ENCODE data around the gene ODC1.
A peak's percentile ranks its signal among the peaks of the same experiment; 100 is the strongest.
"Not testable (repeated sequence)": the region's sequence is repeated elsewhere in the genome, so short reads cannot be mapped to it uniquely, and the experiment has no call there.

The ODC1 gene

DNA sequence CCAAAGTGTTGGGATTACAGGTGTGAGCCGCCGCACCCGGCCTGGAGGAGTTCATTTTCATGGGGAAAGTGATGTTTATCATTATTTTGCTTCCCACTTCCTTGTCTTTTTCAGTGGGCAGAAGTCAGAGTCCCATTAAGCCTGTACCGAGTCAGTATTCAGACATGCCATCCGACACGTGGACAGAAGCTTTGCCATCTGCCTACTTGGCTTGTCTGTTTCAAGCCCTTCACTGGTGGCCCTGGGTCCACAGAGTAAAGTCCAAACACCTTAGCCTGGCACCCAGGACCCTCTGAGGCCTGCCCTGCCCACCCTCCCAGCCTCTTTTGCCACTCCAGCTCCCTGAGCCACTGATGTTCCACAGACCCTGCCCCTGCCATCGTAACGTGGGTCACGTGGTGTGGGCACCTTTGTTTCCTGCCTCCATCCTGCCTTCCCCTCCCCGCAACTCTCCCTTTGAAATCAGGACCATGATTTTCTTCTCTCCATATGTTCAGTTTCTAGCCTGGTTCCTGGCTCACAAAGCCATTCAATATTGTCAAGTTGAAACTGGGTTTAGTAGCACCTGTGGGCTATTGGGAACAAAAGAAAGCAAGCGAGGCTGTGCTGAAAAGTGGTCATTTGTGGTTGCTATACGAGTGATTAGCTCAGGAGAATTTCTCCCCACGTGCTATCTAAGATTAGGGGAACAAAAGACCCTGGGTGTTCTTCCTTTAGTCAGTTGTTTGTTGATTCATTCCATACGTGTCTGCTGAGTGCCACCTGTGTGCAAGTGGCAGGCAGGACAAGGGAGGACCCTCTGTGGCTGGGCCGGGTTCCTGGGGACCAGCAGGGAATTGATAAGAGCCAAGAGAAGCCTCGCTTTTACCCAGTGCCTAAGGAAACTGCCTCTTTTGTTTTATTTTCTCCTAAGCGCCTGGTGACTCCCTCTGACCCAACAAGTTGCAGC, 5.1 kb upstream of the ODC1 start:
- DNase-seq (ENCODE audit: low spot score) = no peak

- no peak for DNase-seq (ENCODE audit: low spot score)
Measured at GRCh38 chr2:10452312-10452711, 4.2 kb upstream of the ODC1 start.

GRCh38 chr2:10451819-10452218, 3.7 kb upstream of the ODC1 start:
- DNase-seq (ENCODE audit: low spot score) = no peak

DNA sequence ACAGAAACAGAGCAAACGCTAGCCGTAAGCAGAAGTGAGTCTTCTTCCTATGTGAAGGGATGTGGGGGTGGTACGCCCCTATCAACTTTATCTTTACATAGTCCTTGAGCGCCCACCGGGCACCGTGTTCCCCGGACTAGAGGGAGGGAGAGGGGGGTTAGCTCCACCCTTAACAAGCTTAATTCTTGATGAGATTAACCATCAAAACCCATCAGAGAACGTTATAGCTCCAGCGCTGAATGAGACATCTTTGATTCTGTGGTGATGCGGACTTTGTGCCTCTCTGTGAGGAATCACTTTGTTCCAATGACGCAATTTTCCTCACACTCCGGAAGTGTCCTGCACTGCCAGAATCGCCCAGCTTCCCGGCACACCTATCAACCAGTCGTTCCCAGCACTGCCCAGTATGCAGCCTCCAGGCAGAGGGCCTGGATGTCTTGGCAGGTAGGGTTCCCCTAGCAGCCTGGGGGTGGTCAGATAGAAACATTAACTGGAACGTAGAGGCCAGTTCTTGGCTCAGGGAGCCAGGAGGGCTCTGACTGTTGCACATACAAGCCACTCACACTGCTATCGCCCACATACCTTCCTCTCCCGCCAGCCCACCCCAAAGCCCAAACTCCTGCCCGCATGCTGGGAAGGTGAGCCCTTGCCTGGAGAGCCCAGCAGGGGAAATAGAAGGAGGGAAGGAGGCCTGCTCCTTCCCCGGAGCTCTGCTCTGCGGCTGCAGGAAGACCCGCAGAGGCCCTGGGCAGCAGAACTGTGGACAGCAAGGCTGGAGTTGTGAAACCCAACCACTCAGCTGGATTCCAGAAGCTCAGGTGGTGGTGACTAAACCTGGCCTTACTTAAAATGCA, 1.9 kb upstream of the ODC1 start:
- no peak for DNase-seq (ENCODE audit: low spot score)

DNA sequence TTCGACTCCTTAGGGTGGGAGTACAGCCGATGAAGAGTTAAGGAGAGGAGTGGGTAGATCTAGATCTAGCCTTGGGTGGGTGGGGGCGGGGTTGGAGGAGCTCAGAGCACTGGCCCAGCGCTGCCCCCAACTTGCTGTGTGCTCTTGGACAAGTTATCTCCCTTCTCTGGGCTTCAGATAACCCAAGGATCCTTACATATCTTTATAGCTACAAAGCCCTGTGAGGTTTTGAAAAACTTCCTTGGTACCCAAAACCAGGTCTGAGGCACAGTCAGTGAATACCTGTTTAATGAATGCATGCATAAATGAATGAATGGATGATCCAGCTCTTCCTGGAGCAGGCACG, 1.3 kb upstream of the ODC1 start:
- no peak for DNase-seq (ENCODE audit: low spot score)

- DNase-seq (ENCODE audit: low spot score) = peak; percentile 30
Measured at GRCh38 chr2:10448576-10449485, 704 bp upstream of the ODC1 start.

DNA sequence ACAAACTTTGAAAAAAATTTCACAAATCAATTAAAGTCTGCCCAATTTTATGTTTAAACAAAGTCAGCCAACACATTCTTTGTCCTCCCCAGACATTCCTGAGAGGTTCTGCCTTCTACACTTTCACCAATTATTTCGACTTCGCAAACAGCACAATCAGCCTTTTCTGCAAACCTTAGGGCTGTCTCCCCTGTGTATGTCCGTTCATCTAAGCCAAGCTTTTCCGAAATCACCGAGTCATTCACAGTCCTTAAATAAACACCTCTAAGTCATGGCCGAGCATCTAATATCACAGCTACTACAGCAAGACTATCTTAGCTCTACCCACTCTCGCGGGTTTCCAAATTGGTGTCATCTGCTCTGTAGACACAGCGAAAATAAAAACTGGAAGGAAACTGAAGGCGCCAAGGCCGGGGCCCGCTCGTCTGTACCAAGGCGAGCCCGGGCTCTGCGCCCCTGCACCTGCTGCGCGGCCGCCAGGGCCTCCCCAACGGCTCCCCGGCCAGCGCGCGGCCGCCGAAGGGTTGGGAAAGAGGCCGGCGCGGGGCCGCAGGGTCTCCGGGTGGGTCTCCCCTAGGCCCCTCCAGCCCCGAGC, 730 bp downstream of the ODC1 start:
- peak; percentile 57 for DNase-seq (ENCODE audit: low spot score)

- DNase-seq (ENCODE audit: low spot score) = no peak
Measured at GRCh38 chr2:10446631-10447030, 1.5 kb downstream of the ODC1 start.

DNA sequence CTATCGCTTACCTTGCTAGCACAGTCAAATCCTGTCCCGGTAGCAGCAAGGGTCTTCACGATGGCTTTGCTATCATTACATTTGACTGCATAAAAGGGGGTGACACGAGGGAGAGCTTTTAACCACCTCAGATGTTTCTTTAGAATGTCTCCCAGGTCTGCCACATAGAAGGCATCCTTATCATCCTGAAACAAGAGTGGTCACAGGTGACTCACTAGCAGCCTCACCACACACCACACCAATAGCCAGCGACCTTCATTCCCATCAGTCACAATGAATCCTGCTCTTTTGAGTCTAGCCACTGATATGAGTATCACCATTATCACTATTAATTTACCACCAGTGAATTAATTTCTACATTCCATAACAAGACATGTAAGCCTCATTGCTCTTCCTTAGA, 3.7 kb downstream of the ODC1 start:
- DNase-seq (ENCODE audit: low spot score) = no peak

DNA sequence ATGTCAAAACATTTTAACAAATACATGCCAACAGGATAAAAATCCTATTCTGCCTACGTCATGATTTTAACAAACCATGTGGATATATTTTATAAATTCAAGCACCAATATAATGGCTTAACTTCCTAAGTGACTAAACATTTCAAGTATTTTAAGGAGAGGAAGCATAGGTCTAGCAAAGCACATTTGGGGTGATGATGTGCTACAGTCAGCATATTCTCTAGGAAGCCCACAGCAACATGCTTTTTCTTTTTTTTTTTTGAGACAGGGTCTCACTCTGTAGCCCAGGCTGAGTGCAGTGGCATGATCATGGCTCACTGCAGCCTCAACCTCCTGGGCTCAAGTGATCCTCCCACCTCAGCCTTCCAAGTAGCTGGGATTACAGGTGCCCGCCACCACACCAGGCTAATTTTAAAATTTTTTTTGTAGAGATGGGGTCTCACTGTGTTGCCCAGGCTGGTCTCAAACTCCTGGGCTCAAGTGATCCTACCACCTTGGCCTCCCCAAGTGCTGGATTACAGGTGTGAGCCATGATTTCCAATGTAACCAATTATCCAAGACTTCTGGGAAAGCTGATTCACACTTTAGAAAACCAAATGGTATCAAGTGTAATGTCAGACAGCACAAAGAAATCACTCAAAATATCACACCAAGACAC, 5.5 kb downstream of the ODC1 start:
- DNase-seq (ENCODE audit: low spot score) = not testable (repeated sequence)

- DNase-seq (ENCODE audit: low spot score) = no peak
Measured at GRCh38 chr2:10441948-10442347, 6.2 kb downstream of the ODC1 start.

DNA sequence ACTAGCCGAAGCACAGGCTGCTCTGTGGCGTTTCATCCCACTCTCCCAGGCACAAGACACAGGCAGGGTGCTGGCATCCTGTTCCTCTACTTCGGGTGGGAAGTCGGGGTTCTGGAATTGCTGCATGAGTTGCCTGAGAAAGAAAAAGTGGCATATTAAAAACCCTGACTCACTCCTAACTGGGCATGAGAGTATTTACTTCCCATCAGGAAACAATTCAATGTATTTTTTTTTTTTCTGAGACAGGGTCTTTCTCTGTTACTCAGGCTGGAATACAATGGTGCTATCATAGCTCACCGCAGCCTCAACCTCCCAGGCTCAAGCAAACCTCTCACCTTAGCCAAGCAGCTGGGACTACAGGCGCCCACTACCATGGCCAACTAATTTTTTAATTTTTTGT, 7.4 kb downstream of the ODC1 start:
- no peak for DNase-seq (ENCODE audit: low spot score)

GRCh38 chr2:10439971-10440370, 8.2 kb downstream of the ODC1 start:
- no peak for DNase-seq (ENCODE audit: low spot score)

DNA sequence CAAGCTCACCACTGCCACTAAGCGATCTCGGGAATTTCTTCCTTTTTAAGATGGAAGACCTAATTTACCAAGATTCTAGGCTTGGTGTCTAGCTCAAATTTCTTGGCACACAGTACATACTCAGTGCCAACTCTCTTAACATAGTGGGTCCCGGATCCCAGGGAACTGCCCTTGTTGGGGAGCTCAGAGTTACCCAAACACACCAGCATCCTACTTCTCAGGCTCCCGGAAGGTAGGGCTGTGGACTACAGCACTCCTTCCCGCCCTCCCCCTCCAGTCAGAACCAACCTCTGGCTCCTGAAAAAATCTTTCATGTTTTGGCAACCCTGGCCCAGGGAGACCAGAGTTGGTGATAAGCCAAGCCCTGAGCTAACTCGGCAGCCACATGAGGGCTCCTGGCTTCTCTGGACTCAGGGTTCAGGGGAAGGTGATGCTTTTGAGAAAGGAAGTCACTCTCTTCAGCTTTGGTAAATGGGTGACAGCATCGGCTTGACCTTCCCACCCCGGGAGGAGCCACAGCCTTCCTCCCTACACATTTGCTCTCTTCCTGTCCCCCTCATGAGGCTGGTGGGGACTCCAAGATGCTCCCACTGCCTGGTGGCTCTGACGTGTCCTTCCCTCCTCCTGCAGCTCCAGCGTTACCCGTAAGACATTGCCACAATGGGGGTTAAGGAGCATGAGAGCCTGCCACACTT, 8.8 kb downstream of the ODC1 start:
- no peak for DNase-seq (ENCODE audit: low spot score)

- DNase-seq (ENCODE audit: low spot score) = no peak
Measured at GRCh38 chr2:10438688-10439087, 9.4 kb downstream of the ODC1 start.

DNA sequence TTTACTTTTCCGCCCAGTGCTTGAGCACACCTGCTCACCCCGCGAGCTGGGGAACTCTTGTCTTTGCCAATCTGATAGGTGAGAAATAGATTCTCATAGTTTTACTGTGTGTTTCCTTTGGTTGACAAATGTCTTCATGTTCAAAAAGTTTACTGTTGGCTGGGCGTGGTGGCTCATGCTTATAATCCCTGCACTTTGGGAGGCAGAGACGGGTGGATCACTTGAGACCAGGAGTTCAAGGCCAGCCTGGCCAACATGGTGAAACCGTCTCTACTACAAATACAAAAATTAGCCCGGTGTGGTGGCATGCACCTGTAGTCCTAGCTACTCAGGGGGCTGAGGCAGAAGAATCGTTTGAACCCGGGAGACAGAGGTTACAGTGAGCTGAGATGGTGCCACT, 10.3 kb downstream of the ODC1 start:
- DNase-seq (ENCODE audit: low spot score) = no peak

DNA sequence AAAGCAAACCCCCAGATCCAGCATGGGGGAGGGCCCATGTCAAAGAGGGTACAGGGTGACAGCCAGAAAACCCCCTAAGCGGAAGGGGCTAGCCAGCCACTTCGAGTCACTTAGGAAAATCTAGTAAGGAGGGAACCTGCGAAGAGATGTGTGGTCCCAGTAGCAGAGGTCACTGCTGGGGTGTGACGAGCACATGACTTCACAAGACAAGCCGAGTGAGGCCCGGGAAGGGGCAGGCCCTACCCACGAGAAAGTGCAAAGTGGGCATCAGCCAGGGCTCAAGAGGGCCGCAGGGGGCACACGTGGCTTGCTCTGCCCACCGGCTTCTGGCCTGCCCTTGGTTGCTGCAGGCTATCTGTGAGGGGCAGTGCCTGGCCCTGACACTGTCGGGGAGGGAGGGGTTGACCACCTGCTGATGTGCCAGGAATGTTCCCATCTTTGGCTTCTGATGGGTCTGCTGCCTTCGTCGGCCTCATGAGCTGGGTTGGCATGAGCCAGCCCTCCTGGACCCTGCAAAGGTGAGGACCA, 11.5 kb downstream of the ODC1 start:
- DNase-seq (ENCODE audit: low spot score) = no peak

DNA sequence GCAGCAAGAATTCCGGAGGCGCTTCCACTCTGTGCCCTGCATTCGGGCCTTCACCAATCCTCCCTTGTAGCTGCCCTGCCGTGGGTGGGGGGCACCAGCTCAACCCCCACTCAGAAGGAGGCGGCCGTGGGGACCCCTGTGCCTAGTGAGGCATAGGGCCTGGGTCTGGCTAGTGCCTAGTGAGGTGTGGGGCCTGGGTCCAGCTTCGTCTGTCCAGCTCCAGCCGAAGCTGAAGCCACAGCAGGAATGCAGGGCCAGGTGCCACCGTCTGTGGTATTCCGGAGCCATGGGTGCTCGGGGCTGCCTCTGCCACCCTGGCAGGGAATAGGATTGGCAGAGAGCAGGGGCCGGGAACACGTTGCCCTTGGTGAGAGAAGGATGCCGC, 12.3 kb downstream of the ODC1 start:
- no peak for DNase-seq (ENCODE audit: low spot score)

DNA sequence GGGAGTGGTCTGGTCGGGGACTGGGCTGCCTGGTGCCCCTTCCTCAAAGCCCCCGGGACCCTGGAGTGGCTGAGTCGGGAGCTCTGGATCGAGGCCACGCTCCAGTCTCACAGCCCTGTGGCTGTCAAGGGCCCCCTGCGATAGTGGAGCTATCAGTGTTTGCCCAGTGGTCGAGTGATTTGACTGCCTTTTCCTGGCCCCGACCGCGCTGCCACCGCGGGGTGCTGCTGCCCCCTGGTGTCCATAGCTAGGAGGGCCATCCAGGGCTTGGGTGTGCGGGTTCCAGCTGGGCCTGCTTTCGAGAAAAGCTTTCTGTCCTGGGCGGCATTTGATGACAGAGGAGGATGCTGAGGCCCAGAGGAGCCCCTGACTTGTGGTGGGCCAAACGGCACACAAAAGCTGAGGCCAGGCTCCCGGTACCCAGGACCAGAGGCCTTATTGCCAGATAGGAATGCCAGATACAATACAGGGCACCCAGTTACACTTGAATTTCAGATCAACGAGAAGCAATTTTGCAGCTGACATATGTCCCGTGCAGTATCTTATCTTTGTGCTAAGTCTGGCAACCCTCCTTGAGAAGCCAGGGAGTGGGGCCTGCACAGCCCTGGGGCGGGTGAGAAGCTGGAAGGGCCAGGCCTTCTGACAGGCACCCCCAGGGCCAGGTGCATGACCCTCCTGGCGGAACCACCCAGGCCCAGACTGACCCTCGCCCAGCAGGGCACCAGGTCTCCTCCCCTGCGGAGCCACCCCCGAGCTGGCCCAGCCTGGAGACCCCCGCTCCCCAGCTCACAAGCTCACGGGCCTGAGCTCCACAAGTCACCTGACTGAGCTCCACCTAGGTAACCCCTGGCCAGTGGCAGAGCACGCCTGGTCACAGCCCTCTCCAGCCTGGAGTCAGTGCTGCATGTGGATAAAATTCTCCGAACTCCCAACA, 13.0 kb downstream of the ODC1 start:
- DNase-seq (ENCODE audit: low spot score) = peak; percentile 55

Data from globus pallidus (tissue), 1 donor.